ENCODE results near the gene SNX27. TPM values are rescaled to one million over a fixed set of nuclear protein-coding genes. Genes with fewer than 3 reads are reported as not detected.
A peak's percentile ranks its signal among the peaks of the same experiment; 100 is the strongest.

The SNX27 gene
- total RNA-seq, 1 donor from 2014 or later = 13.0 TPM

- DNase-seq (ENCODE audit: low spot score in 2 of 2) = peak in 1 of 2 donors; percentile 22
- Histone ChIP-seq H3K9me3 (no peaks in the 10 kb centered on the region), H3K36me3 (peaks cover 22 to 48% of the 10 kb centered on the region in 2 donors), H3K27me3 (no peaks in the 10 kb centered on the region), H3K4me3 (no peak overlapping the region), H3K4me1 (no peaks in the 10 kb centered on the region), H3K27ac (no peak overlapping the region)
- intact Hi-C loops (cut with DNase I) = no loop called here
- no peak for TF ChIP-seq CTCF (IDR thresholded peaks at IDR 0.05)
Measured at GRCh38 chr1:151570819-151571218, 41.0 kb upstream of the SNX27 start.

- H3K4me1 ChIP-seq = no peaks in the 10 kb centered on the region
- intact Hi-C loops (cut with DNase I) = no loop called here
- DNase-seq (ENCODE audit: low spot score in 2 of 2) = no peak
- H3K36me3 ChIP-seq = peaks cover 20 to 55% of the 10 kb centered on the region in 2 donors
- no peaks in the 10 kb centered on the region for H3K27me3 ChIP-seq
- H3K4me3 ChIP-seq = no peak overlapping the region
- H3K9me3 ChIP-seq = no peaks in the 10 kb centered on the region
- TF ChIP-seq CTCF (IDR thresholded peaks at IDR 0.05) = no peak
- no peak overlapping the region for H3K27ac ChIP-seq
Measured at GRCh38 chr1:151574575-151575529, 37.0 kb upstream of the SNX27 start.

- TF ChIP-seq CTCF (IDR thresholded peaks at IDR 0.05) = no peak
- Histone ChIP-seq H3K4me3 (no peak overlapping the region), H3K27me3 (no peaks in the 10 kb centered on the region), H3K27ac (no peak overlapping the region), H3K9me3 (no peaks in the 10 kb centered on the region), H3K4me1 (no peaks in the 10 kb centered on the region), H3K36me3 (peaks cover 21 to 62% of the 10 kb centered on the region in 2 donors)
- DNase-seq (ENCODE audit: low spot score in 2 of 2) = no peak
- intact Hi-C loops (cut with DNase I) = no loop called here
Measured at GRCh38 chr1:151577173-151577572, 34.7 kb upstream of the SNX27 start.

- Histone ChIP-seq H3K27me3 (no peaks in the 10 kb centered on the region), H3K9me3 (no peaks in the 10 kb centered on the region), H3K4me3 (no peak overlapping the region), H3K4me1 (no peaks in the 10 kb centered on the region), H3K27ac (no peak overlapping the region), H3K36me3 (peaks cover 21 to 56% of the 10 kb centered on the region in 2 donors)
- intact Hi-C loops (cut with DNase I) = no loop called here
- DNase-seq (ENCODE audit: low spot score in 2 of 2) = peak in 1 of 2 donors; percentile 7
- no peak for TF ChIP-seq CTCF (IDR thresholded peaks at IDR 0.05)
Measured at GRCh38 chr1:151578941-151579340, 32.9 kb upstream of the SNX27 start.

GRCh38 chr1:151579436-151580225 lies 32.2 kb upstream of the SNX27 start:
- H3K36me3 ChIP-seq = peaks cover 17 to 51% of the 10 kb centered on the region in 2 donors
- TF ChIP-seq CTCF (IDR thresholded peaks at IDR 0.05) = no peak

More at GRCh38 chr1:151579436-151580225, 32.2 kb upstream of the SNX27 start:
- no peaks in the 10 kb centered on the region for H3K27me3 ChIP-seq
- no peaks in the 10 kb centered on the region for H3K9me3 ChIP-seq
- DNase-seq (ENCODE audit: low spot score in 2 of 2) = peak in 1 of 2 donors; percentile 40
- no peak overlapping the region for H3K27ac ChIP-seq
- intact Hi-C loops (cut with DNase I) = no loop called here
- H3K4me1 ChIP-seq = no peaks in the 10 kb centered on the region
- H3K4me3 ChIP-seq = no peak overlapping the region
